ENCODE measurements around the gene MOXD1. TPM values are rescaled to one million over a fixed set of nuclear protein-coding genes. Genes with fewer than 3 reads are reported as not detected.

The MOXD1 gene
- total and polyA plus RNA-seq, 2 of the 8 experiments (the other 6 are each of a cell fraction or from before 2014, with no cell fraction given): 1.6 to 3.5 TPM

- no peak overlapping the region for H2AFZ ChIP-seq (ENCODE audit: low read length)
- DNase-seq (ENCODE audit: low read depth in 1 of 2, low spot score in 2 of 2) (no peak), FAIRE-seq (no peak)
- H3K27me3 ChIP-seq (replicated peaks in 1 of 4; ENCODE audit: control insufficient read depth in 3 of 4, extremely low read depth in 1 of 4, insufficient read depth in 3 of 4, low read length in 3 of 4): no peaks in the 10 kb centered on the region
- H2BK5ac ChIP-seq (ENCODE audit: low read depth, low read length): no peak overlapping the region
- no peaks in the 10 kb centered on the region for H3K36me3 ChIP-seq (ENCODE audit: control insufficient read depth in 2 of 4, insufficient read depth in 4 of 4, low read length in 3 of 4)
- no peaks in the 10 kb centered on the region for H3K79me2 ChIP-seq (ENCODE audit: control insufficient read depth in 1 of 2, insufficient read depth in 2 of 2, low read length in 2 of 2)
- H3K4me1 ChIP-seq (replicated peaks in 1 of 4; ENCODE audit: control insufficient read depth in 3 of 4, insufficient read depth in 4 of 4, low read length in 3 of 4): no peaks in the 10 kb centered on the region
- H2BK15ac ChIP-seq (ENCODE audit: low read length): no peak overlapping the region
- H3K23me2 ChIP-seq (ENCODE audit: low read depth, low read length): no peaks in the 10 kb centered on the region
- no peak overlapping the region for H2BK12ac ChIP-seq (ENCODE audit: low read depth, low read length)
- H3K4me3 ChIP-seq (ENCODE audit: extremely low read depth in 1 of 4, insufficient read depth in 2 of 4, low read depth in 3 of 4, low read length in 4 of 4): no peak overlapping the region
- no peaks in the 10 kb centered on the region for H3K79me1 ChIP-seq (ENCODE audit: low read depth, low read length)
- no peak for TF ChIP-seq TAF7 (optimal IDR thresholded peaks at IDR 0.05; ENCODE audit: borderline replicate concordance, low read depth, low read length)
- no peaks in the 10 kb centered on the region; a peak in 1 of 4 replicates for H3K9me3 ChIP-seq (ENCODE audit: insufficient read depth in 2 of 2, low read depth in 1 of 2, low read length in 1 of 2)
- no peak overlapping the region for H2BK20ac ChIP-seq (ENCODE audit: low read length)
- no peak overlapping the region for H3K4ac ChIP-seq (replicated peaks; ENCODE audit: insufficient read length, low read depth, low read length)
- no peak overlapping the region for H4K91ac ChIP-seq (replicated peaks; ENCODE audit: insufficient read length, low read length)
- H4K8ac ChIP-seq (ENCODE audit: extremely low read depth, insufficient read depth, low read length): no peak overlapping the region
- H3K56ac ChIP-seq (replicated peaks; ENCODE audit: insufficient read length, low read depth, low read length): no peak overlapping the region
- H3K14ac ChIP-seq (ENCODE audit: insufficient read length): no peak overlapping the region
- no peak overlapping the region for H4K5ac ChIP-seq (ENCODE audit: insufficient read length, low read depth, low read length)
- no peaks in the 10 kb centered on the region for H4K20me1 ChIP-seq (replicated peaks in 1 of 2; ENCODE audit: control insufficient read depth in 1 of 2, insufficient read depth in 2 of 2, low read length in 2 of 2)
- no peak overlapping the region for H2BK120ac ChIP-seq (replicated peaks; ENCODE audit: low read depth, low read length)
- CTCF ChIA-PET (ENCODE audit: partially characterized antibody): interaction anchor here (1.0 to 1.3 kb wide), 3 partner anchors 33 to 445 kb away, joined by 3 to 5 read pairs (median 4); no protein-coding TSS in a partner anchor
- H2AK5ac ChIP-seq (ENCODE audit: low read depth, low read length): no peak overlapping the region
- WGBS, 2 experiments (ENCODE audit: extremely low coverage in 1 of 2, insufficient coverage in 1 of 2, insufficient read length in 1 of 2, insufficient replicate concordance in 2 of 2, low coverage in 1 of 2, low lambda C conversion rate in 2 of 2, missing lambda C conversion rate in 1 of 2): 88% methylated on average over 2 of the region's 2 CpGs; no CpG with 5 or more reads in 1 of the 2 experiments
- POLR2A ChIA-PET (ENCODE audit: partially characterized antibody): no interaction called here
- no peak overlapping the region for H3K4me2 ChIP-seq (ENCODE audit: insufficient read depth in 1 of 2, low read depth in 2 of 2, low read length in 2 of 2)
- H3K23ac ChIP-seq (ENCODE audit: insufficient read length): no peak overlapping the region
- H3K27ac ChIP-seq (ENCODE audit: low read depth, low read length): no peak overlapping the region
- H3K9ac ChIP-seq (replicated peaks in 1 of 4; ENCODE audit: extremely low read depth in 1 of 4, low read depth in 3 of 4, low read length in 3 of 4): no peak overlapping the region
- H3K18ac ChIP-seq (ENCODE audit: extremely low read depth, low read length): no peak overlapping the region
Observed at GRCh38 chr6:132359886-132360285, 41.4 kb downstream of the MOXD1 start.
